Fibroblast of lung (primary cell): ENCODE data around the gene BLOC1S1.

Experiments used
- CTCF ChIP-seq, 2 donors: IDR thresholded peaks in 1 of 2; conservative IDR thresholded peaks in 1 of 2; 1 replicate in 1 of 2; 2 replicates in 1 of 2; pipeline ENCODE4 v1.5.1; 2011 to 2012; ENCODE audit warnings: low read length in 2 of 2, control low read depth in 1 of 2, inconsistent platforms in 1 of 2, low read depth in 1 of 2, mild to moderate bottlenecking in 1 of 2
- EZH2 ChIP-seq: IDR thresholded peaks from 2 replicates; pipeline ENCODE4 v1.5.1; 2012; ENCODE audit warnings: low read length, control low read depth, mild to moderate bottlenecking; ENCODE audit errors: missing control alignments

DNA sequence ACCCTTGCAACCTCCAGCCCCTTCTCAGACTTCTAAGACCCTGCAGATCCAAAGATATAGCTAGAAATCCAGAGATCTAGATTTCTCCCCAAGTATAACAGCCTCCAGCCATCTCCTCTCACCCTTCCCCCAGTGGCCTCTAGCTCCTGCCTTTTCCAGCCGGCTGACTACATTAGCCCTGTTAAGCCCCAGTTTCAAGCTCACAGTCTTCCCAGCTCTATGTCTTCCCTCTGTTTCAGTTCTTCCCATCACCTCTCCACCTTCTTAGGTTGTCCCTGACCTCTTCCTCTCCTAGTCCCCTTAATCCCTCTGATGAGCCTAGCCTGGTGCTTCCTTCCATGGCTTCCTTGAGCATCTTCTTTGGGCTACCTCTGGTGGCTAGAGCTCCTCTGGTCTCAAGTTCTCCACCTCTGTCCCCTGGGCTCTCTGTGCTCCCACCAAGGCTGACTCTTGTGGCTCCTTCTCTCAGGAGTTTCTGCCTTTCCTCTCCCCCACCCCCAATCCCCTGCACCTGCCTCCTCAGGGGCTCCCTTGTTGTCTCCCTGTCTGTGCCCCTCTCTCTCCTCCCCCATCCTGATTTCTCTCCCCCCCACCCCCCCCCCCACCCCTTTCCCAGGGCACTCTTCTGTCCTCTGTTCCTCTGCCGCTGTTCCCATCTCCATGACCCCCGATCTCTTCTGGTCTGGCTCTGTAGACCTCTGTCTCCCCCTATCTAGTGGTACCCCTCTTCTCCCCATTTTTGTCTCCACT lies 26.3 kb downstream of the BLOC1S1 start:
- TF ChIP-seq CTCF (conservative IDR thresholded peaks at IDR 0.05 in 1 of 2, IDR thresholded peaks at IDR 0.05 in 1 of 2; ENCODE audit: low read depth in 1 of 2, low read length in 2 of 2) (no peak), EZH2 (no peak)
